Endothelial cell of umbilical vein (primary cell): Measurements from ENCODE around the gene ZNF514. TPM values are rescaled to one million over a fixed set of nuclear protein-coding genes. Genes with fewer than 3 reads are reported as not detected.
A peak's percentile ranks its signal among the peaks of the same experiment; 100 is the strongest.

Source experiments
- BruUV-seq: library from RNA; stranded (reverse); fragments of 400-500 nt; replicated peaks from 2 replicates; lab custom pipeline; 2021; lab: Mats Ljungman, UMichigan
- CTCF ChIA-PET: fragments of 300-600, 350-600 bp; sonication (Branson Sonifier 250); formaldehyde crosslinking; loops from one replicate; lab custom pipeline; 2021; ENCODE audit warnings: antibody characterized with exemption, inconsistent platforms; lab: Charles Lee
- POLR2A ChIA-PET: fragments of 300-600, 350-600 bp; sonication (Branson Sonifier 250); formaldehyde crosslinking; loops from one replicate; lab custom pipeline; 2021; ENCODE audit warnings: antibody characterized with exemption, inconsistent platforms; lab: Charles Lee
- DNase-seq: peaks from one replicate; pipeline ENCODE4 v3.0.0-alpha.2; 2011; ENCODE audit warnings: low read depth, low spot score
- FAIRE-seq: peaks from 2 replicates; lab custom pipeline; 2011; peaks lifted over from hg19 to GRCh38; lab: Jason Lieb, UNC
- H2AFZ ChIP-seq: 2 replicates; pipeline ENCODE4 v1.6.0; 2012; ENCODE audit warnings: low read depth, low read length, control low read depth, inconsistent platforms
- H3K27ac ChIP-seq: 2 replicates; pipeline ENCODE4 v1.5.1; 2011; ENCODE audit warnings: low read depth, mild to moderate bottlenecking, control low read depth, low read length, moderate library complexity; ENCODE audit not compliant: insufficient read depth
- H3K27me3 ChIP-seq, 2 experiments: 2 replicates each; pipeline versions ENCODE4 v1.6.0 to v1.6.1; 2011; ENCODE audit warnings: low read length in 2 of 2, mixed read lengths in 1 of 2; ENCODE audit not compliant: control insufficient read depth in 2 of 2, insufficient read depth in 2 of 2
- H3K36me3 ChIP-seq, 2 experiments: 2 replicates in 1 of 2; 3 replicates in 1 of 2; pipeline ENCODE4 v1.5.1; 2011; ENCODE audit warnings: low read length in 2 of 2, mild to moderate bottlenecking in 1 of 2, moderate library complexity in 1 of 2; ENCODE audit not compliant: control insufficient read depth in 2 of 2, insufficient read depth in 2 of 2; ENCODE audit errors: extremely low read depth in 1 of 2
- H3K4me1 ChIP-seq: 3 replicates; pipeline ENCODE4 v1.5.1; 2011; ENCODE audit warnings: mild to moderate bottlenecking, low read length; ENCODE audit not compliant: control insufficient read depth, insufficient read depth; ENCODE audit errors: extremely low read depth
- H3K4me2 ChIP-seq: 2 replicates; pipeline ENCODE4 v1.6.1; 2011; ENCODE audit warnings: low read length, control low read depth, mixed read lengths; ENCODE audit not compliant: insufficient read depth
- H3K4me3 ChIP-seq, 3 experiments: fragments of 200-600 bp in 1 of 3; sonication (generic), shearing (Covaris generic) in 1 of 3; replicated peaks in 1 of 3; 2 replicates each; pipeline ENCODE4 v1.5.1; 2011 to 2016; ENCODE audit warnings: control low read depth in 3 of 3, low read length in 3 of 3, mild to moderate bottlenecking in 2 of 3, inconsistent platforms in 1 of 3, low read depth in 1 of 3, moderate library complexity in 1 of 3; ENCODE audit not compliant: insufficient read depth in 1 of 3
- H3K79me2 ChIP-seq: 2 replicates; pipeline ENCODE4 v1.6.0; 2012; ENCODE audit warnings: low read length, inconsistent platforms; ENCODE audit not compliant: control insufficient read depth, insufficient read depth
- H3K9ac ChIP-seq: replicated peaks from 2 replicates; pipeline ENCODE3; 2011; ENCODE audit warnings: low read length, control low read depth; ENCODE audit not compliant: insufficient read depth; ENCODE audit errors: extremely low read depth
- H3K9me1 ChIP-seq: replicated peaks from 3 replicates; pipeline ENCODE4 v1.6.0; 2011; ENCODE audit warnings: mild to moderate bottlenecking, low read length; ENCODE audit not compliant: control insufficient read depth, insufficient read depth; ENCODE audit errors: extremely low read depth
- H3K9me3 ChIP-seq: replicated peaks from 2 replicates; pipeline ENCODE4 v1.5.1; 2012; ENCODE audit warnings: low read length, inconsistent platforms; ENCODE audit not compliant: control insufficient read depth, insufficient read depth
- H4K20me1 ChIP-seq: replicated peaks from 2 replicates; pipeline ENCODE3; 2011; ENCODE audit warnings: mild to moderate bottlenecking, low read length; ENCODE audit not compliant: control insufficient read depth, insufficient read depth; ENCODE audit errors: extremely low read depth
- CTCF ChIP-seq, 2 donors: IDR thresholded peaks; 1 replicate in 1 of 2; 2 replicates in 1 of 2; pipeline ENCODE4 v1.5.1; 2011; ENCODE audit warnings: low read length in 2 of 2, mild to moderate bottlenecking in 2 of 2, moderate library complexity in 2 of 2, control low read depth in 1 of 2, inconsistent platforms in 1 of 2, low read depth in 1 of 2; ENCODE audit not compliant: insufficient read depth in 1 of 2; ENCODE audit errors: extremely low read depth in 1 of 2
- EZH2 ChIP-seq: IDR thresholded peaks from 2 replicates; pipeline ENCODE4 v1.6.1; 2012; ENCODE audit warnings: borderline replicate concordance, low read depth, mild to moderate bottlenecking, moderate library complexity, low read length, inconsistent platforms; ENCODE audit not compliant: severe bottlenecking
- FOS ChIP-seq: IDR thresholded peaks from 2 replicates; pipeline ENCODE4 v1.6.1; 2011; ENCODE audit warnings: mild to moderate bottlenecking, low read length, moderate library complexity, borderline replicate concordance; ENCODE audit not compliant: insufficient read depth
- GATA2 ChIP-seq: IDR thresholded peaks from 2 replicates; pipeline ENCODE4 v1.7.0; 2011; ENCODE audit warnings: low read depth, mild to moderate bottlenecking, moderate library complexity, mixed read lengths, low read length; ENCODE audit not compliant: insufficient read length, insufficient read depth
- JUN ChIP-seq: IDR thresholded peaks from 2 replicates; pipeline ENCODE4 v1.6.1; 2011; ENCODE audit warnings: borderline replicate concordance, low read depth; ENCODE audit not compliant: insufficient read length, insufficient read depth
- MAX ChIP-seq: IDR thresholded peaks from 2 replicates; pipeline ENCODE4 v1.6.1; 2011; ENCODE audit not compliant: insufficient read depth, insufficient read length
- MYC ChIP-seq: IDR thresholded peaks from one replicate; pipeline ENCODE4 v1.6.1; 2011; ENCODE audit warnings: mild to moderate bottlenecking, low read depth, low read length
- POLR2A ChIP-seq: IDR thresholded peaks from 2 replicates; pipeline ENCODE4 v1.6.1; 2012; ENCODE audit warnings: low read depth, mild to moderate bottlenecking, control low read depth, low read length
- POLR2AphosphoS5 ChIP-seq: IDR thresholded peaks from 2 replicates; pipeline ENCODE4 v1.6.1; 2012; ENCODE audit warnings: low read depth, mild to moderate bottlenecking, control low read depth, low read length, moderate library complexity; ENCODE audit not compliant: insufficient read depth
- dilution Hi-C: fragments of 300-500 bp; cut with MboI; formaldehyde crosslinking; loops from one replicate; pipeline ENCODE4 v1.15.0; 2019; ENCODE audit warnings: low sequenced_read_pairs; ENCODE audit not compliant: extremely low pct_ligation_motif_present
- intact Hi-C: fragments of 100-400 bp; cut with micrococcal nuclease; formaldehyde crosslinking; loops from one replicate; pipeline ENCODE4 v1.10.0; 2022
- polyA plus RNA-seq, 4 experiments: library from polyadenylated mRNA; depleted of rRNA in 3 of 4; stranded (reverse) in 3 of 4; unstranded in 1 of 4; fragments of >200 nt; gene quantifications; 2 replicates each; pipeline versions ENCODE4 v1.2.1 to v1.2.3, GENCODE V29; 2011 to 2012; ENCODE audit warnings: missing spikeins in 1 of 4
- total RNA-seq: library from RNA; stranded (reverse); gene quantifications from 2 replicates; pipeline ENCODE4 v1.2.3, GENCODE V29; 2021

The ZNF514 gene
- total and polyA plus RNA-seq, 2 donors (not counting 3 experiments of a cell fraction or from before 2014, with no cell fraction given), result 3.9 to 11.6 TPM

GRCh38 chr2:95158441-95158840 is 1.2 kb downstream of the ZNF514 start:
- POLR2A ChIA-PET, result no interaction called here
- H3K9me3 ChIP-seq, result no peaks in the 10 kb centered on the region
- no peaks in the 10 kb centered on the region for H3K9me1 ChIP-seq
- TF ChIP-seq GATA2 (no peak), JUN (no peak), MYC (no peak), EZH2 (no peak), POLR2A (no peak), FOS (no peak), POLR2AphosphoS5 (no peak), CTCF (IDR thresholded peaks at IDR 0.05; ENCODE audit: extremely low read depth in 1 of 2, insufficient read depth in 1 of 2, low read depth in 1 of 2, low read length in 2 of 2) (no peak), MAX (no peak)
- no peak for FAIRE-seq
- intact Hi-C loops, result no loop called here
- H3K4me2 ChIP-seq, result peak overlapping the region; percentile 85
- H3K4me1 ChIP-seq, result peaks cover 7% of the 10 kb centered on the region
- H4K20me1 ChIP-seq, result no peaks in the 10 kb centered on the region
- no peak for DNase-seq
- H3K9ac ChIP-seq, result peak overlapping the region; percentile 67
- no TSS peak for BruUV-seq
- dilution Hi-C loops, result no loop called here
- no peak overlapping the region for H3K27ac ChIP-seq
- no peaks in the 10 kb centered on the region for H3K27me3 ChIP-seq
- CTCF ChIA-PET, result interaction anchor here (1.6 kb wide), 1 partner anchor 37 kb away, joined by 8 read pairs; the partner anchor contains the start of gene MRPS5
- H3K79me2 ChIP-seq, result no peaks in the 10 kb centered on the region
- peak overlapping the region; percentile 47 to 82 (median 68) for H3K4me3 ChIP-seq
- H3K36me3 ChIP-seq, result peaks cover 0 to 6% of the 10 kb centered on the region in 2 experiments
- peak overlapping the region; percentile 91 for H2AFZ ChIP-seq
